GM18505 (cell line): ENCODE data around the gene PARD3.

Experiments
- ATAC-seq: cut with Tn5 transposase; IDR thresholded peaks from one replicate; pipeline ENCODE4 v1.9.1; 2021; ENCODE audit not compliant: unreplicated experiment
- POLR2A ChIP-seq: IDR thresholded peaks from 4 replicates; pipeline ENCODE4 v1.6.1; 2011; ENCODE audit warnings: borderline replicate concordance; ENCODE audit not compliant: insufficient read depth, insufficient read length; ENCODE audit errors: extremely low read depth

PARD3 gene

DNA sequence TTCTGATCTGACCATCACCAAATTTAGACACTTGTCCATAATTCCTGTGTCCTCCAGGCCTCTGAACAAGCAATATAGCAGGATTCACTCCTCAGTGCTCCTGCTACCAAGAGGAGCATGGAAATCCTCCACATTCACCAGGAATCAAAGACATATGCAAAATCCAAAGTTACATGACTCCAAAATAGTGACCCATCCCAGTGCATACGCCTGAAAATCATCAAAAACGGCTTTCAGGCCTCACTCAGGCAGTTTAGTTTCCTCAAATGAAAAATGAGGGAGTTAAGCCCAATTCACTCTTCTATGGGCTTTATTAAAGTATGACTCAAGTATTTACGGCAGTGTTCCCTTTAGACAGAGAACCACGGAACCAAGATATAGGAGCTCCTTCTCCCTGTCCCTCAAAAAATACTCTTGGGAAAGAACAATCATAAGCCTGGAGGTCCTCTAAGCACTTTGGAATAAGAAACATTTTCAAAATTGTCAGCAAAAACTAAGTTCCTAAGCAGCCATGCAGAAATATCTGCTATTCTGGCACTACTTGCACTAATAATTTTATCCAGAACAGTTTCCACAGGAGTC lies 240.7 kb downstream of the PARD3 start:
- ATAC-seq: no peak
- TF ChIP-seq POLR2A: no peak

DNA sequence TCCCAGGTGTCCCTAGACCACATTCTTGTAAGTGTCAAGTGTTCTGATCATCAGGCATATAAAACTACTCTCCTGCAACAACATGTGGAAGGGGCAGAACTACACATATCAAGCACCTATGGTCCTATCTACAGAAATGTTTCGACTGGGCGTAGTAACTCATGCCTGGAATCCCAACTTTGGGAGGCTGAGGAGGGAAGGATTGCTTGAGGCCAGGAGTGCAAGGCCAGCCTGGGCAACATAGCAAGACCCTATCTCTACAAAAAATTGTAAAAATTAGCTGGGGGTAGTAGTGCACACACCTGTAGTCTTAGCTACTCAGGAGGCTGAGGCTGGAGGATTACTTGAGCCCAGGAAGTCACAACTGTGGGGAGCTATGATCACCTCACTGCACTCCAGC lies 244.2 kb downstream of the PARD3 start:
- no peak for TF ChIP-seq POLR2A
- no peak for ATAC-seq

DNA sequence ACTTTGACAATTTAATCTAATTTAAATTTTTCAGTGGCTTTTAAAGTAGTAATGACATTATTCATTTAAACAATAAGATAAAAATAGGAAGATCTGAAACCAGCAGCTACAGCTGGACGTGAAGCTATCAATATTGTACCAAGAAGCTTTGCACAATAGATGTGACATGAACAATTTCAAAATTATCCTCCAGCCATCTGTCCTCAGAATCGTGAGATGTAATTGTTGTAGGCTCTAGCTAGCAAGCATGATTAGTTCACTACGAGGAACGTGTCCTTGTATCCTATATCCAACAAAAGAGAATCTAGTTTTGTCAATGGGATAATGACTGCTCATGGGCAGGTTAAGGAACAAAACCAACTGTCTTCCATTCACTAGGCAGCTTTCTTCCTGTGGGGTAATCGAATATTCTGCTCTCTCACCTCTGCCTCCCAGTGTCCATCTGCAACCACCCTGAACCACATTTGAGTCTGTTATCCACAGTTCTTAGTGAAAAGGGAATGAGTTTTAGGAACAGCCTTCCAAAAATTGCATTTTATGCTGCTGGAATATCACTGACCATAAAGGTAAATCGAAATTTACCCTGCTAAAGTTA lies 247.3 kb downstream of the PARD3 start:
- no peak for ATAC-seq
- no peak for TF ChIP-seq POLR2A

DNA sequence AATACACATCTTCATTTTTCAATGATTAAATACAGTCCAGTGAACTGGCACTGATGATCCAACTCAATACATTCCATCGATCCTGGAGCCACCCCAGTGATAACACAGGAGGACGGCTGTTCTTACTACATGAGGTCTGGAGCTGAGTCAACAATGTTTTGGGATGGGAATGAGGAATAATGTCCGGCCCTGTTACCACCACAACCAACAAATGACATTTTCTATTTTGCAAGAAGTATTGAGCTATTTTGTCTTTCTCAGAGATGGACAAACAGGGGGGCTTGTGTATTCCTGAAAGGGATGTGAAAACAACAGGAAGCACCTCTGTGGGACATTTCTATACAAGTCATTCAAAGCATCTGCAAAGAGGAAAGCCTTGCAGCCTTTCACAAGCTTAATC lies 249.2 kb downstream of the PARD3 start:
- TF ChIP-seq POLR2A: no peak
- no peak for ATAC-seq

DNA sequence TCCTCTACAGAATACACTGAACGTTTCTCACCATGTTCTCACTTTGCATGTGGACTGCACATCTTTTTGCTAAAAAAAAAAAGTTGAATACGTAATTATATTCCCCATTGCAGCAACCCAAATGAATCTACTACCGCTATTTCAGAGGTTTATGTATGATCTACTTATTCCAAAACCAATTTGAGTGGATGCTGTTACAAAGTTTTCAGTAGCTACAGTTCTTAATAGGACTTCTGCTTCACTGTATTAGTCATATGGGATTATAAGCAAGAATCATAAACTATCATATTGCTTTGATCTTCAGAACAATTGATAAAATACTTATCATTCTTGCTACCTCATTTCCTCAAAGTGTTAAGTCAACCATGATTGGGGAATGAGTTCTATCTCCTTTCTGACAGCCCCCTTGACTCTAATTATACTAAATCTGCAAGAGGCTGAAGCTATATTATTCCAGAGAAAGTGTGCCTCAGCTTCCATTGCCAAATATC lies 257.0 kb downstream of the PARD3 start:
- no peak for TF ChIP-seq POLR2A
- no peak for ATAC-seq

DNA sequence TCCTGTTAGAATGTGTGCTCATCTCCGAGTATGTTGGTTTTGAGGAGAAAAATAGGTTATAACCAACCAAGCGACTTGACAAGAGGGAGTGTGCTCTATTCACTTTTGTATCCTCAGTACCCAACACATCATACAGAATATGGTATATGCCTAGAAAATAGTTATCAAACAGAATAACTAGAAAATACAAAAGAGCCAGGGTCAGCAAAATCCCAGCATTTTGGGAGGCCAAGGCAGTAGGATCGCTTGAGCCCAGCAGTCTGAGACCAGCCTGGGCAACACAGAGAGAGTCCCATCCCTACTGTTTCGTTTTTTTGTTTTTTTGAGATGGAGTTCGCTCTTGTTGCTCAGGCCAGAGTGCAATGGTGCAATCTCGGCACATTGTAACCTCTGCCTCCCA lies 257.9 kb downstream of the PARD3 start:
- ATAC-seq: no peak
- TF ChIP-seq POLR2A: no peak

DNA sequence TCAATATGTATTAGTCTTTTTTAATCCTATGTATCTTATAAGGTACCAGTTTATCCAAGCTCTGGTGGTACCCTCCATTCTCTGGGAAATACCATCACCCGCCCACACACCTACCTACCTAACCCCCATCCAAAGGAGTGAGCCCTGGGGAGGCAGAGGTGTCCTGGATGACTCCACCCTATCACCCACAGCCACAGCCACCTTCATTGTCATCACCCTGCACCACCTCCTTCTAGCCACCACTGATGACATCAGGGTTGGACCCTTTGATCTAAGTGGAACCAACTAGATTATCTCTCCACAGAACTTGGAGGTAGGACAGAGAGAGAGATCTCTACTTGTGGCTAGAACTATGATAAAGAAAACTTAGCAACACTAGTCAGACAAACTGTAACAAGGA lies 259.4 kb downstream of the PARD3 start:
- no peak for ATAC-seq
- no peak for TF ChIP-seq POLR2A

DNA sequence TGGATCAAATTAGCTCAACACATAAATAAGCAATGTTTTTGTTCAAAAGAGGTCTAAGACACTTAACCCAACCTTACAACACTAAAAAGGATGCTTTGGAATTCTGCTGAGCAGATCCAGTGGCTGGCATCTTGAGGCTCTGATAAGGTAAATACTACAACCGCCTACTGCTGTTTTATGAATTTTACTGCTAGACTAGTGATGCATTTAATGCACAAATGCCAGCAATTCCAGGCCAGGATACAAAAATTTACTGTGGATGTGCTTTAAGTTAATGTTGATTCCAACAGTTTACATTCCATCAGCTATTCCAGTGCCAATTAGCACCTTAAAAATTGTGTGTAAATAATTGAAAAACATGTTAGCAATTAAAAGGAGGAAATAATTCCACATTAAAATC lies 261.3 kb downstream of the PARD3 start:
- TF ChIP-seq POLR2A: no peak
- ATAC-seq: no peak

DNA sequence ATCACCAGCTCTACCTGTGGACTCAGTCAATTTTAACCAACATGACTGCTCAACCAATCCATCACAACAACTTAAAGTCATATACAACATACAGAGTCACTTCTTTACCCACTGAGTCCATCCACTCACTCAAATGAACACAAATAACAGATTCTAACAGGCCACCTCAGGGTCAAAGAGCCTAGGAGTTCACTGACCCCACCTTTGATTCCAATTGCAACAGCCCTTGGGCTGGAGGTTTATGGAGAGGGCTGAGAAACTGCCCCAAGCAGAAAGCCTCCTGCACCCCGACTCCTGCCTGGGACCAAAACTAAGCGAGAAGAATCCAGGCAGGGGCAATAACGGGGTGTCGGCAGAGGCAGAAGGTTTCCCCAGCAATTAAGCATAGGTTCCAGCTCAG lies 263.8 kb downstream of the PARD3 start:
- no peak for TF ChIP-seq POLR2A
- ATAC-seq: no peak

DNA sequence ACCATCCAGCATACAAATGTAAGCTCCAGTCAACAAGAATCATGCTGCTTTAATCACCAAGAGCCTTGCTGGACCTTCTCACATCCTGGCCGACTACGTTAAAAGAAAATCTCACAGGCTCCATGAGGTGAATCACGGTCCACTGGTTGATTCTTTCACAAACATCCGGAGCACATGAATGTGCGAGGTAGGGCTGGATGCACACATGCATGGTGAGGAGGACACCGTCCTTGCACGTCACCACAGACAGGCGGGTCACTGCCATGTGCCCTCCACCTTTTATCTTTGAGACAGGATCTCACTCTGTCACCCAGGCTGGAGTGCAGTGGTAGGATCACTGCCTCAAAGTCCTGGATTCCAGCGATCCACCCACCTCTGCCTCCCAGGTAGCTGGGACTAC lies 265.1 kb downstream of the PARD3 start:
- no peak for TF ChIP-seq POLR2A
- no peak for ATAC-seq

DNA sequence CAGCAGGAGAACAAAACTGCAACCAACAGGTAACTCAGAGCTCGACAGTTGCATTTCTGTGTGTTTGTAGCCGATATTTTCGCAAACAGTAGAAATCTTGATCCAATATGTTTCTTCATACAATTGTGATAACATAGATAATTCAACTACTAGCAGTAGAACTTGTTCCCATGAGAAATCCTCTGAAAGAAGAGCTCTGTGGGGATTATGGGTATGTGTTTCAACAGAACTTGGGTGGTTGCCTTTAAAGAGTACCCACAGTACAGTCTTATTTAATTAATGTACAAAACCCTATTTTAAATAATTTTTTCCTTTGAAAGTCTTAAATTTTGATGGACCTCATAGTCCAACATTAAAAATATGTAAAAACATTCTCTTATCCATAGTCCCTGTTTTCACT lies 266.1 kb downstream of the PARD3 start:
- ATAC-seq: no peak

DNA sequence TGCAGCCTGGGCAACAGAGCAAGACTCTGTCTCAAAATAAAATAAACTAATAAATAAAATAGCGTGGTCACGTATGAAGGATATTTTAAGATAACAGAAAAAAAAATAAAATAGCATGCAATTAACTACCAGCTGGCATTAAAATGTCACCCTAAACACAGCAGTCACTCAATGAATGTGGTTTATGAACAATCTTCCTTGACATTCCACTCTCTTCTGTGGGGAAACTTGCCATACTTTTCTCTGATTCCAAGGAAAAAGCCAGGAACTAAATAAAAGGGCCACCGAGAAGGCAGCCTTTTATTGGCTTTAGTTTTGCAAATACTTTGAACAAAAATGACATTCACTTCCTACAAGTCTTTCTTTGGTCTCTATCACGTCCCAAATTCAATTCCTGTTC lies 266.6 kb downstream of the PARD3 start:
- no peak for ATAC-seq
- no peak for TF ChIP-seq POLR2A

More for the DNA sequence above, 266.1 kb downstream of the PARD3 start:
- TF ChIP-seq POLR2A: no peak

DNA sequence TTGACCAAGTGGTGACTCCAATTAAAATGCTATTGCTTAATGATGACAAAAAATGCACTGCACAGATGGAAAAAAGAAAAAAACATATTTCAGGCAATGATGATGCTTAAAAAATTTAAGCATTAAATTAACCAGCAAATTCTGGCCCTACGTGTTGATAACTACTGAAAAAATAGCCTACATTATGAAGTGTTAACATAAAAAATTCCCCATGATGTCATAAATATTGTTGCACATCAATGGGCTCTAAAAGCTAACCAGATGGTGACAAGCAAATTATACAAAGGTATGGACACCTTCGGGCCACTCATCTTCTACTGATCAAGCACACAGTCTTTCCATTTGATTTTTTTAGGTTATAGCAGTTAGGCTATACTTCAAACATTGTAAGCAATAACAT lies 267.4 kb downstream of the PARD3 start:
- no peak for ATAC-seq
- TF ChIP-seq POLR2A: no peak

DNA sequence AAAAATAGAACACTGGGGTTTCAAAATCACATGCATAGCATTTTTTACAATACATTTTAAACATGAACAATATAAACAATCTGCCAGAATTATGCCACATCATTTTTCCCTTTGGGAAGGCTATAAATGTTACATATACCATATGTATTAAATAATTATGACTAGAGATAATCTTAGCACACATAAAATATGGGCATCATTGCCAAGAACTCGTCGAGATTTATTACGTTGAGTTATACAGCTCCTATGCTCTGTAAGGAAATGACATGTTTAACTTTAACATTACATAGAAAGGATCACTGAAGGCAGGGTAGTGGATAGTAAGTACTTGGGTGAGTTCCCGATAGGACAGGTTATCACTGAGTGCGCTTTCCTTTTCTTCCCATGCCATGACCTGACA lies 267.8 kb downstream of the PARD3 start:
- TF ChIP-seq POLR2A: no peak
- ATAC-seq: no peak
